Liver (tissue), 3 donors: Measurements from ENCODE around the gene PARD6G.

ENCODE experiments used
- ATF3 ChIP-seq: IDR thresholded peaks from 2 replicates; pipeline ENCODE4 v1.6.1; 2016; ENCODE audit warnings: antibody characterized with exemption
- CTCF ChIP-seq: fragments of 150-350 bp; IDR thresholded peaks from 2 replicates; pipeline ENCODE4 v1.5.1; 2017; ENCODE audit warnings: improper control_type of control experiment, low read depth, low read length; ENCODE audit not compliant: missing input control
- HNF4A ChIP-seq, 2 donors: conservative IDR thresholded peaks; 2 replicates each; pipeline ENCODE4 v1.6.1; 2016; ENCODE audit warnings: antibody characterized with exemption in 2 of 2, mild to moderate bottlenecking in 2 of 2
- HNF4G ChIP-seq: IDR thresholded peaks from 2 replicates; pipeline ENCODE4 v1.6.1; 2016; ENCODE audit warnings: antibody characterized with exemption
- JUND ChIP-seq, 2 donors: IDR thresholded peaks; 2 replicates each; pipeline ENCODE4 v1.6.1; 2016; ENCODE audit warnings: antibody characterized with exemption in 2 of 2
- MAX ChIP-seq: IDR thresholded peaks from 2 replicates; pipeline ENCODE4 v1.6.1; 2016; ENCODE audit warnings: antibody characterized with exemption
- RAD21 ChIP-seq, 2 donors: IDR thresholded peaks; 2 replicates each; pipeline ENCODE4 v1.6.1; 2016; ENCODE audit warnings: antibody characterized with exemption in 2 of 2, mild to moderate bottlenecking in 2 of 2
- REST ChIP-seq: IDR thresholded peaks from 2 replicates; pipeline ENCODE4 v1.6.1; 2016; ENCODE audit warnings: antibody characterized with exemption, mild to moderate bottlenecking
- RXRA ChIP-seq, 2 donors: IDR thresholded peaks; 2 replicates each; pipeline ENCODE4 v1.6.1; 2017 to 2018; ENCODE audit warnings: antibody characterized with exemption in 2 of 2, mild to moderate bottlenecking in 1 of 2
- SP1 ChIP-seq: IDR thresholded peaks from 2 replicates; pipeline ENCODE4 v1.6.1; 2018; ENCODE audit warnings: antibody characterized with exemption, mild to moderate bottlenecking
- TAF1 ChIP-seq: conservative IDR thresholded peaks from 2 replicates; pipeline ENCODE4 v1.6.1; 2016; ENCODE audit warnings: antibody characterized with exemption, mild to moderate bottlenecking
- YY1 ChIP-seq: IDR thresholded peaks from 2 replicates; pipeline ENCODE4 v1.6.1; 2016; ENCODE audit warnings: antibody characterized with exemption, mild to moderate bottlenecking
- ZBTB33 ChIP-seq: IDR thresholded peaks from 2 replicates; pipeline ENCODE4 v1.6.1; 2016; ENCODE audit warnings: antibody characterized with exemption
- donor health status: healthy.
- donor health status: healthy.

GRCh38 chr18:80175451-80176204, 71.7 kb downstream of the PARD6G start:
- TF ChIP-seq CTCF (no peak), REST (no peak), MAX (no peak), YY1 (no peak), SP1 (no peak), HNF4G (no peak), ZBTB33 (no peak), RAD21 (IDR thresholded peaks at IDR 0.05) (no peak), TAF1 (no peak), JUND (IDR thresholded peaks at IDR 0.05) (no peak), ATF3 (no peak), HNF4A (conservative IDR thresholded peaks at IDR 0.05) (no peak), RXRA (IDR thresholded peaks at IDR 0.05) (no peak)
